ENCODE data around the gene SELENOM.
"Not testable (repeated sequence)": the region's sequence is repeated elsewhere in the genome, so short reads cannot be mapped to it uniquely, and the experiment has no call there.

SELENOM gene

DNA sequence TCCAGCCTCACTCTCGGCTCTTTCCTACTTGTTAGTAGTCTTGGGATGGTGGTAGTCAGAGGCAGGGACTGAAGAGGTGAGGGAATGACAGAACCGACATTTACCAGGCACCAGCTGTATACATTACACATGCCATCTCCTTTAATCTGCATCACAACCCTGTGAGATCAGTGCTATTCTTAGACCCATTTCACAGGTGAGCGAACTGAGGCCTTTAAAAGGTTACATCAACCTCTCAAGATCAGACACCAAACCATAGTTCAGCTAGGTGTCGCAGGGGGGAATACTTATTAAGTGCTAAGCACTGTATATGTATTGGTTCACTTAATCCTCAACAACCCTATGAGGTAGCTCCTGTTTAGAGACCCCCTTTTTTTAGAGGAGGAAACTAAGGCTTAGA lies 27.3 kb upstream of the SELENOM start:
- DNase-seq (ENCODE audit: extremely low read depth in 1 of 2, low read depth in 1 of 2) = no peak

DNA sequence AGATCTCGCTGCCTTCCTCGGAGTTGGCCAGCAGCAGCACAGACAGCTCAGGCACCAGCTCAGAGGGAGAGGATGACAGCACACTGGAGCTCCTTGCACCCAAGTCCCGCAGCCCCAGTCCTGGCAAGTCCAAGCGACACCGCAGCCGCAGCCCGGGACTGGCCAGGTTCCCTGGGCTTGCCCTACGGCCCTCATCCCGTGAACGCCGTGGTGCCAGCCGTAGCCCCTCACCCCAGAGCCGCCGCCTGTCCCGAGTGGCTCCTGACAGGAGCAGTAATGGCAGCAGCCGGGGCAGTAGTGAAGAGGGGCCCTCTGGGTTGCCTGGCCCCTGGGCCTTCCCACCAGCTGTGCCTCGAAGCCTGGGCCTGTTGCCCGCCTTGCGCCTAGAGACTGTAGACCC lies 26.5 kb upstream of the SELENOM start:
- no peak for DNase-seq (ENCODE audit: extremely low read depth in 1 of 2, low read depth in 1 of 2)

- DNase-seq (ENCODE audit: extremely low read depth in 1 of 2, low read depth in 1 of 2) = no peak
Measured at GRCh38 chr22:31130873-31131272, 23.5 kb upstream of the SELENOM start.

GRCh38 chr22:31128156-31128555 lies 20.8 kb upstream of the SELENOM start:
- no peak for DNase-seq (ENCODE audit: extremely low read depth in 1 of 2, low read depth in 1 of 2)

GRCh38 chr22:31127181-31127772 lies 19.9 kb upstream of the SELENOM start:
- DNase-seq (ENCODE audit: extremely low read depth in 1 of 2, low read depth in 1 of 2) = no peak

GRCh38 chr22:31126869-31127175 lies 19.5 kb upstream of the SELENOM start:
- DNase-seq (ENCODE audit: extremely low read depth in 1 of 2, low read depth in 1 of 2) = no peak

GRCh38 chr22:31126128-31126868 lies 18.9 kb upstream of the SELENOM start:
- DNase-seq (ENCODE audit: extremely low read depth in 1 of 2, low read depth in 1 of 2) = no peak

DNA sequence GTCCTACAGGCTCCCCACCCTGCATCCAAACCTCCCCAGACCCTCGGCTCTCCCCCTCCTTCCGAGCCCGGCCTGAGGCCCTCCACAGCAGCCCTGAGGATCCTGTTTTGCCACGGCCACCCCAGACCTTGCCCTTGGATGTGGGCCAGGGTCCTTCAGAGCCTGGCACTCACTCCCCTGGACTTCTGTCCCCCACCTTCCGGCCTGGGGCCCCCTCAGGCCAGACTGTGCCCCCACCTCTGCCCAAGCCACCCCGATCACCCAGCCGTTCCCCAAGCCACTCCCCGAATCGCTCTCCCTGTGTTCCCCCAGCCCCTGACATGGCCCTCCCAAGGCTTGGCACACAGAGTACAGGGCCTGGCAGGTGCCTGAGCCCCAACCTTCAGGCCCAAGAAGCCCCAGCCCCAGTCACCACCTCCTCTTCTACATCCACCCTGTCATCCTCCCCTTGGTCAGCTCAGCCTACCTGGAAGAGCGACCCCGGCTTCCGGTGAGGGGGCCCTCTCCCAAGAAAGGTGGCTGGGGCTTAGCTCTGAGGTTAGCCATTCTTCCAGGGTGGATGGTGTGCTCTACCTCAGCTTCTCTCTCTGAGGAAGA lies 18.3 kb upstream of the SELENOM start:
- DNase-seq (ENCODE audit: extremely low read depth in 1 of 2, low read depth in 1 of 2) = no peak

DNA sequence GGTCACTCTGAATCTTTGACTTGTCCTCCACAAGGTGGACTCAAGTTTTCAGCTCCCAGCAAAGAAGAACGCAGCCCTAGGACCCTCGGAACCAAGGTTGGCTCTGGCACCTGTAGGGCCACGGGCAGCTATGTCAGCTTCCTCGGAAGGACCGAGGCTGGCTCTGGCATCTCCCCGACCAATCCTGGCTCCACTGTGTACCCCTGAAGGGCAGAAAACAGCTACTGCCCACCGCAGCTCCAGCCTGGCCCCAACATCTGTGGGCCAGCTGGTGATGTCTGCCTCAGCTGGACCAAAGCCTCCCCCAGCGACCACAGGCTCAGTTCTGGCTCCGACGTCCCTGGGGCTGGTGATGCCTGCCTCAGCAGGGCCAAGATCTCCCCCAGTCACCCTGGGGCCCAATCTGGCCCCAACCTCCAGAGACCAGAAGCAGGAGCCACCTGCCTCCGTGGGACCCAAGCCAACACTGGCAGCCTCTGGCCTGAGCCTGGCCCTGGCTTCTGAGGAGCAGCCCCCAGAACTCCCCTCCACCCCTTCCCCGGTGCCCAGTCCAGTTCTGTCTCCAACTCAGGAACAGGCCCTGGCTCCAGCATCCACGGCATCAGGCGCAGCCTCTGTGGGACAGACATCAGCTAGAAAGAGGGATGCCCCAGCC lies 17.6 kb upstream of the SELENOM start:
- no peak for DNase-seq (ENCODE audit: extremely low read depth in 1 of 2, low read depth in 1 of 2)

DNA sequence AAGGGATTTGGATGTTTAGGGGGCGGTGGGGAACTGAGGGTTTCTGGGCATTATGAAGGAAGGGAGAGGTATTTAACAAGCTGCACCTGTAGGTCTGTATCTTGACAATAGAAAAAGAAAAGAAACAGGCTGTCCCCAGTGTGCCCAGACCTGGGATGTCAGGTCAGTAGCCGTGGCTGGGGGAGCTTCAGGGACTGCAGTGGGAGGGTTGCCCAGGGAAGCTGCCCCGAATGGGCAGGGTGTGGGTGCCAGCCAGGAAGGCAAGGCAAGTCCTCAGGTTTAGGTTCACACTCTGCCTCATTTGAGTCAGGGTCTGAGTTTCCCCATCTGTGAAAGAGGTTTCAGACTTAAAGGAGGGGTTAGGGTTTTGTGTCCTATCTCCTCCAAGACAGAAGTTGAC lies 16.9 kb upstream of the SELENOM start:
- DNase-seq (ENCODE audit: extremely low read depth in 1 of 2, low read depth in 1 of 2) = no peak

GRCh38 chr22:31123292-31123602 lies 15.9 kb upstream of the SELENOM start:
- DNase-seq (ENCODE audit: extremely low read depth in 1 of 2, low read depth in 1 of 2) = no peak

DNA sequence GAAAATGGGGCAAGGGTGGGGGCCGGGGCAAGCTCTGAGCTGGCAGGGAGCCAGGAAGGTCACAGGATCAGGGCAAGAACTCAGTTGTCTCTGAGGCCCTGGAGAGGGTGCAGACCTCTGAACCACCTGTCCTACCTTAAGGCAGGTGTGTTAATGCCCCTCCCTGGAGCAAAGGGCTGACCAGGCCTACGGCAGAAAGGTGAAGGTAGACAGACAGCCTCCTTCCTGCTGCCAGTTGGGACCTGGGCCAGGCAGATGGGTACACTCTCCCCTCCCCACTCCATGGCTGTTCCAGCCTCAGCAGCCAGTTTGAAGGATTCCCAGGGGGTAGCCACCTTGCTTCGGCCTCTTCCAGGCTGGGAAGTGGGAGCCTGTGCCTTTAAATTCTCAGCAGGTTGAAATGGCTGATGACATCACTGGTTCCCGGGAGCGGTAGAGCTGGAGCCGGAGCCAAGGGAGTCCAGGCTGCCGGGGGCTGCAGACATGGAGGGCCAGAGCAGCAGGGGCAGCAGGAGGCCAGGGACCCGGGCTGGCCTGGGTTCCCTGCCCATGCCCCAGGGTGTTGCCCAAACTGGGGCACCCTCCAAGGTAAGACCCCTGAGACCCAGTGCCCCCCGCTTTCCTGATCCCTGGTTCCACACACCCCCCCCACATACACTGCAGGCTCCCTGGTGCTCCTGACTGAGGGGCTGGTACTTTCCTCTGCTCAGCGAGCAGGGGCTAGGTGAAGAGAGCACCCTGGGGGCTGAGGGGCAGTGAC lies 15.3 kb upstream of the SELENOM start, which contains the start of gene INPP5J:
Gene INPP5J, plus strand, starts transcription at position 435 of the 760 bp plus-strand sequence. Its CDS starts 49 bp downstream, at position 484.
- no peak for DNase-seq (ENCODE audit: extremely low read depth in 1 of 2, low read depth in 1 of 2)

DNA sequence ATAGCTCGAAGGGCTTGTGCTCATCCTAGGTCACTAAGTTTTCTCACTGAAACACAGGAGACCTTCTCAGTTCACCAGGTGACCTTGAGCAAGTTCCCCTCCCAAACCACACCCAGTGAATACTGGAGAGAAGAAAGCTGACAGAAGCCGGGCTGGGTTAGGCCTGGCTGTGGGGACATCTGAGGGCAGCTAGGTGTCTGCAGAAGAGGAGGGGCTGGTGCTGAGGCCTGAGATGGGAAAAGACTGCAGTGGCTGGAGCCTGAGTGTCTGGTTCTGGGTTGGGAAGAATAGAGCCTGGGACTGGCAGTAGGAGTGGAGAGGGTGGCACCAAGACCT lies 14.8 kb upstream of the SELENOM start:
- DNase-seq (ENCODE audit: extremely low read depth in 1 of 2, low read depth in 1 of 2) = no peak

- no peak for DNase-seq (ENCODE audit: extremely low read depth in 1 of 2, low read depth in 1 of 2)
Measured at GRCh38 chr22:31121403-31121802, 14.0 kb upstream of the SELENOM start.

DNA sequence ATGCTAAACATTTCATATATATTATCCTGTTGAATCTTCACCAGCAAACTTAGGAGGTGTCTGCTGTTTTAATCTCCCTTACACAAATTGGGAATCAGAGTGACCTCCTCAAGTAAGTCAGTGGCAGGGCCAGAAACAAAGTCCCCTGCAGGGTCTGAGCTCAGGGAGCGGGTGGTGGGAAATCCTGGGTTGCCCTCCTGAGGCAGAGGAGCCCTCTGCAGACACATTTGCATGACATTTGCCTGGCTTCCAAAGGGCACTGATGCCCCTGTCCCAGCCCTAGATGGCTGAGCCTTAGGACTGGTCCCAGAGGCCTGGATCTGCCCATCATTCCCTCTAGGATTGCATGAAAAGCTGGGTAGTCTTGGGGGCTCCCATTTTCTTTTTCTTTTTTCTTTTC lies 13.3 kb upstream of the SELENOM start:
- DNase-seq (ENCODE audit: extremely low read depth in 1 of 2, low read depth in 1 of 2) = no peak

- DNase-seq (ENCODE audit: extremely low read depth in 1 of 2, low read depth in 1 of 2) = no peak
Measured at GRCh38 chr22:31120230-31120629, 12.9 kb upstream of the SELENOM start.

- no peak for DNase-seq (ENCODE audit: extremely low read depth in 1 of 2, low read depth in 1 of 2)
Measured at GRCh38 chr22:31119026-31119717, 11.8 kb upstream of the SELENOM start.

DNA sequence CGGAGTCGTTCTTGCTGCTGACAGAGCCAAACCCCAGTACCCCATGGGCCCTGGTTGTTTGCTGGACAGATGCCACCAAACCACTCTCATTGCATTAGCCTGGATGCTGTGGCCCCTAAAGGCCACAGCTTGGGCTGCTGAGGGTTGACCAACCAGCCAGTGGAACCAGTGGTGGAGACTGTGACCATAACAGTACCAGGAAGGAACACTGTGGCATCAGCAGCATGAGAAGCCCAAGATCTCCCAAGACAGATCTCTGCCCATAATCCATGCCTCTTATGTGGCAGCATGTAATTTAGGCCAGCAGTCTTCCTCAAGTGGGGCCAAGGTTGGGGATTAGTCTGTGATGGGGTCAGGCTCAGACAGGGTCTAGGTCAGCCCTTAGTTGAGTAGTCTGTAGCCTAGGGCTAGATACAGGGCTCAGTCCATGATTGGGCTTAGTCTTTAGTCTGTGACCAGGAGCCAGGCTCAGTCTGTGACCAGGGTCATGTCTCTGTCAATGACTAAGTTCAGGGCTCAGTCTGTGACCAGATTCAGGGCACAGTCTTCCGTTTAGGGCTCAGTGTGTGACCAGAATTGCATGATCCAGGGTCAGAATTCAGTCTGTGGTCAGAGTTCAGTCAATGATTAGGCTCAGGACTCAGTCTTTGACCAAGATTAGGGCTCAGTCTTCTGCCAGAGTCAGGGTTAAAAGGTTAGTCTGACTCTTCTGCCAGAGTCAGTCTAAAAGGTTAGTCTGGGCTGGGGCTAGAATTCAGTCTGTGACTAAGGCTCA lies 10.9 kb upstream of the SELENOM start:
- DNase-seq (ENCODE audit: extremely low read depth in 1 of 2, low read depth in 1 of 2) = no peak

DNA sequence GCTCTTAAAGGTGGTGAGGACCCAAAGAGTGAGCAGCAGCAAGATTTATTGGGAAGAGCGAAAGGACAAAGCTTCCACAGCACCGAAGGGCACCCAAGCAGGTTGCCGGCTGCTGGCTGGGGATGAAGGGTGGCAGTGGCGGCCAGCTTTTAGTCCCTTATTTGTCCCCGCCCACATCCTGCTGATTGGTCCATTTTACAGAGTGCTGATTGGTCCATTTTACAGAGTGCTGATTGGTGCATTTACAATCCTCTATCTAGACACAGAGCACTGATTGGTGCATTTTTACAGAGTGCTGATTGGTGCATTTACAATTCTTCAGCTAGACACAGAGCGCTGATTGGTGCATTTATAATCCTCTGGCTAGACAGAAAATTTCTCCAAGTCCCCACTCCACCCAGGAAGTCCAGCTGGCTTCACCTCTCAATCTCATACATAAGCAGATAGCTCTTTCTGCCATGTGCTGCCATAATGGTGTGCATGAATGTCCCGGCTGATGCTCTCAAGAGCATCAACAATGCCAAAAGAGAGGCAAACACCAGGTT lies 5.3 kb upstream of the SELENOM start:
- not testable (repeated sequence) for DNase-seq (ENCODE audit: extremely low read depth in 1 of 2, low read depth in 1 of 2)

- no peak for DNase-seq (ENCODE audit: extremely low read depth in 1 of 2, low read depth in 1 of 2)
Measured at GRCh38 chr22:31107894-31108218, 488 bp upstream of the SELENOM start.

Measured in stimulated activated CD8-positive, alpha-beta memory T cell treated with anti-CD3 and anti-CD28 coated beads, Interleukin-7, amount 100 ng/mL, for 48 hours (primary cell).